ENCODE results near the gene CACNA1A. TPM values are rescaled to one million over a fixed set of nuclear protein-coding genes. Genes with fewer than 3 reads are reported as not detected.
A peak's percentile ranks its signal among the peaks of the same experiment; 100 is the strongest.
"Not testable (repeated sequence)": the region's sequence is repeated elsewhere in the genome, so short reads cannot be mapped to it uniquely, and the experiment has no call there.

The CACNA1A gene
- total RNA-seq = 0.72 TPM

DNA sequence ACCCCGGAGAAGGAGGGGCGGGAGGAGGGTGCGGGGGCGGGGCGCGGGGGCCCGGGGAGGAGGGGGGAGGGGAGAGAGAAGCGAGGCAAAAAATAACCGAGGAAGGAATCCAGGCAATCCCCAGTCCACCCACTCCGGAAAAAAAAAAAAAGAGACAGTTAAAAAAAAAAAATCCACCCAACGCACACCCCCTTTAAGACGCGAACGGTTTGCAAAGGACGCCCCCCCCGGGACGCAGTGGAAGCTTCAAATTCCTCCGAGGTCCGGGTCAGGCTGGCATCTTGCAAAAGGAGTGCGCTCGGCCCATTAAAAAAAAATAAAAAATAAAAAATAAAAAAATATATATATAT, at the start of gene CACNA1A:
Gene CACNA1A (minus strand): TSS at position 9 of the 350 bp plus-strand sequence. CDS start 255 bp downstream, outside the sequence.
- DNase-seq = peak; percentile 6

DNA sequence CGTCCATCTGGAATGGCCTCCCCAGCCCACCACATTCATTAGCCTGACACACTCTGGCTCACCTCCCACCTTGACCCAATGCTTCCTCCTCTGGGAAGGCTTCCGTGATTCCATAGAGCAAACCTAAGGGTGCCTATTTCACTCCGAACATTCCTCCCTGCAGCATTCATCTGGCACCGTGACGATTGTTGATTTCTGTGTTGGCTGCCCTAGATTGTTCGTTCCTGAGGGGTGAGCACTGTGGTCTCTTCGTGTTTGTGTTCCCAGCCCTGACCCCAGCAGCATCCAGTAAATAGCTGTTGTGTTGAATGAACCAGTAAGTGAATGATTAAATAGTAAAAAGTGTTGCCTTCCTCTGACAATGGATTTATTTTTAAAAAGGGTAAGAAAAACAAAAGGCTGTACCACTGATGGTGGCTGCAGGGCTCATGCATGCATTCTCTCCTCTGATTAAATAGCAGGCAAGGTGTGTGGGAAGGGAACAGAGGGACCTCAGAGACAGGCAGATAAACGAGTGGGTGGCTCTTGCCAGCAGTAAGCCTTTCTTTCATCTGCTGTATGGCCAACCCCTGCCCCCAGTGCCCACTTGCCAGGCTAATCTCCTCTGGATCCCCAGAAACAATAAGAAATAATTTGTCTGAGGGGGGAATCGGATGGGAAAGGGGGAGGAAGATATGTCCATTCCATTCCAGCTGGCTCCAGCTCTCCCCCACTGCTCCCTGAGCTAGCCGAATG, 48.4 kb upstream of the CACNA1A start:
- no peak for DNase-seq

DNA sequence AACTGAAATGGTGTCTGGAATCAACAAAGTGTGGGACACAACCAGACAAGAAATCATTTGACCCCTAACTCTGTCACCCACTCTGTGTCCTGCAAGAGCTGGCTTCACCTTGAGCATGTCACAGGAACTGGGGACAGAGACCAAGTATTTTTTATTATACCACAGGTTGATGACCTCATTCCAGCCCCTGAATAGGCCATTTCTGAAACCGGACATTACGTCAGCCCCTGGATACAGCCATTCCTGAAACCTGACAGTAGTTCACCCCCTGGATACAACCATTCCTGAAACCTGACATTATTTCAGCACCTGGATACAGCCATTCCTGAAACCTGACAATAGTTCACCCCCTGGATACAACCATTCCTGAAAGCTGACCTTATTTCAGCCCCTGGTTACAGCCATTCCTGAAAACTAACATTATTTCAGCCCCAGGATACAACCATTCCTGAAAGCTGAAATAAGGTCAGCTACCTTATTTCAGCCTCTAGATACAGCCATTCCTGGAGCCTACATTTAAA, 47.7 kb upstream of the CACNA1A start:
- no peak for DNase-seq

DNA sequence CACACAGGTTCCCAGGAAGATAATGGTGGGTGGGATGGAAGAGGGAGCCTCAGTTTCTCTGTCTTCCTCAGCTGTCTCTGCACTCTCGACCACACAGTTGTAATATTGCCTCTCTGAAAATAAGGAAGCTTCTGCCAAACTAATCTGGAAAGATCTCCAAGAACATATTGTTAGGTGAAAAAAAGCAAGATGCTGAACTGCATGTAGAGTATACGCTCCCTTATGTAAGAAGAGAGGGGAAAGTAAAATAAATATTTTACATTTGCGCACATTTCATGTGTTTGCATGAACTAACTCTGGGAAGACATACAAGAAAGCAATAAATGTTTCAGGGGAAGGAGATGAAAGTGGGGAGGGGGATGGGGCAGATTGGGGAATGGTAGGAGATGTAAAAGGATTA, 41.9 kb upstream of the CACNA1A start:
- DNase-seq = no peak

DNA sequence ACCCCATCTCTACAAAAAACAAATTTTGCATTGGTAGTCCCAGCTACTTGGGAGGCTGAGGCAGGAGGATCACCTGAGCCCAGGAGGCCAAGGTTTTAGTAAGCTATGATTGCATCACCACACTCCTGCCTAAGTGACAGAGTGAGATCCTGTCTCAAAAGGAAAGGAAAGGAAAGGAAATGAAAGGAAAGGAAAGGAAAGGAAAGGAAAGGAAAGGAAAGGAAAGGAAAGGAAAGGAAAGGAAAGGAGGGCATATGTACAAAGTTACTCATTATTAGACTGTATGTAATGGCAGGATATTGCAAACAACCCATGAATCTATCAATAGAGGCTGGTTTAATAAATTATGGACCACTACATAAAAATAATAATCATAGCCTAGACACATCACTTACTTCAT, 40.8 kb upstream of the CACNA1A start:
- DNase-seq = no peak

DNA sequence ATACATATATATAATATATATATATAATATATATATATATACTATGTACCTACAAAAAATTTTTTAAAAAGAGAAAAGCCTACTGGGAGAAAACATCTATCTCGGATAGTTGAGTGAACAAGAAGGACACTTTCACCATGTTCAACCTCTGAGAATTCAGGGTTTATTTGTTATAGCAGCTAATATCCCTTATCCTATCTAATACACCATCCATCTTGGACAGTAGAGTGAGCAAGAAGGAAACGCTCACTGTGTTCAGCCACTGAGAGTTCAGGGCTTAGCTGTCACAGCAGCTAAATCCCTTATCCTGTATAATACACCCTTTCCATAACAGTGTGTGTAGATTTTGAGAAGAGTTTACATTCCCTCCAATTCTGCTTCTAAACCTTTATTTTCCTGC, 38.1 kb upstream of the CACNA1A start:
- no peak for DNase-seq

DNA sequence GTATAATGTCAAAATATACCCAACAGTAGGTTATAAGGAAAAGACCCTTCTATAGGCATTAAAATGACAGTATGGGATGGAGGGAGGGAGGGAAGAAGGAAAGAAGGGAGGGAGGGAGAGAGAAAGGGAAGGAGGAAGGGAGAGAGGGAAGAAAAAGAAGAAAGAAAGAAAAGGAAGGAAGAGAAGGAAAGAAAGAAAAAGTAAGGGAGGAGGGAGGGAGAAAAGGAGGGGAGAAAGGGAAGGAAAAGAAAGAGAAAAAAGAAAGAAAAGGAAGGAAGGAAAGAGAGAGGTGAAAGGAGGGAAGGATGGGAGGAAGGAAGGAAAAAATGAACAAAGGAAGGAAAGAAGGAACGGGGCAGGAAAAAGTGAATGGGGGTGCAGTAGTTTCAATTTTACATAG, 35.3 kb upstream of the CACNA1A start:
- no peak for DNase-seq

DNA sequence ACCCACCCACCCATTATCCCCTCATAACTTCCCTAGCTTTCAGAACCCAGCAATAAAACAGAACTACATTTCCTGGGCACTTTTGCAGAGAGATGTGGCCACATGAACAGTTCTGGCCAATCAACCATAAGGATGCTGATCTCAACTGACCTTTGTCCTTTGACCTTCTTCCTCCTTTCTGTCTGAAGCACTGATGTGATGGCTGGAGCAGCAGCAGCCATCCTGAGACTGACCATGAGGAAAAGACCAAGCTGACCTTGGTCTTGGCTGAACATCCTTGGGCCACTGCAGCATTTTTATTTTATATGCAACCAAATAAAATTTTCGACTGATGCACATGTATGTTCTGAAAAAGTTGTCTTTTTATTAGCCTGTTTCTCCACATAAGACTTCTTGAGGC, 33.1 kb upstream of the CACNA1A start:
- DNase-seq = no peak

DNA sequence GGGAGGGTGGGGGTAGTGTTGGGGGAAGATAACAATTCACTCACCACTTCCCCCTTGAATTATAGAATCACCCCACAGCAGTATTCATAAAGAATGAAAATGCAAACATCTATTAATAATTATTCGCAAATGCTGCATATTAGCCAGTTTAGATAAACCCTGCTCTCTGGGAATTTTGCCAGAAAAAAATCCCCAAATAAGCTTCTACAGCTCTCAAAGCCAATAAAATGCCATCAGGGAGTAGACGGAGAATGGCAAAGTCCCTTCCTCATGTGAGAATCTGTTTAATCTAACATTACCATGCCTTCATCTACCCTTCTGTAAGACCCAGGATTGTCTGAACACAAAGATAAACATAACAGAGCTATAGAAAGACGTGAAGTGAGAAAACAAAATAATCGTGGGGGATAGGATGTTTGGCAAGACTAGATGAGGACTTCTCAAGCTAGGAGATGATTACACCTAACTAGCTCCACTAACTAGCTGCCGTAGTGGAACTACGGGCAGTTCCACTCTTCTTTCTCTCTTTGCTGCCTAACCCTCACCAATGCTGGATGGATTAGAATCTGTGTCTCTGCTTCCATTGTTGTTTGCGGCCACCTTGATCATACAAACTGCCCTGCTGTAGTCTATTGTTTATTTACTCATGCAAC, 32.4 kb upstream of the CACNA1A start:
- peak; percentile 40 for DNase-seq

DNA sequence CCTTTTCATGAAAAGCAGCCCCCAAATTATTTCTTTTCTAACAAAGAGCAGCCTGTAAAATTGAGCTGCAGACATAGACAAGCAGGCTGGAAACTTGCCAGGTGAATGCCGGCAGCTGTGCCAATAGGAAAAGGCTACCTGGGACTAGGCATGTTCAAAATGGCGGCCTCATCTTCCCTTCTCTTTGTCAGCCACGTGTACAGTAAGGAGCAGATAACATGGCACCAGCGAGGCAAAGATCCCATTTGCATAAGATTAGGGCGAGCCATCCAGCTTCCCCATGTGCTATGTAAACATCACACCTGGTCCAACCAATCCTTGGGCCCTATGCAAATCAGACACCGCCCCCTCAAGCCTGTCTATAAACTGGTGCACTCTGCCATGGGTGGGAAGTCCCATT, 31.2 kb upstream of the CACNA1A start:
- no peak for DNase-seq

DNA sequence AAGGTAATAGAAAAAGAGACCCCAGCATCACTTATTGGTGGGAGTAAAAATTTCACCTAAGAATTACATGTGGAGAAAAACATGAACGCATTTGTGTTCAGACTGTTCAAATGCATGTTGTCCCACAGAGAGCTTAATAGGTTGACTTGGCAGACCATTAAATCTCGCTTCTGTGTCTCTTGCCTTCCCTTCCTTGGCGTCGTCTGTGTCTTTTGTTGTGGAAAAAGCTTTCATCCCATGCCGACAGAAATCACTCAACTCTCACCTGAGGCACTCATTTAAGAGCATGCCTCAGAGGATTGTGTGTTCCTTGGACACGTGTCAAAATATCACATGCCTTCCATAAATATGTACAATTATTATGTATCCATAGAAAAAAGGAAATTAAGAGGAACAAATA, 24.4 kb upstream of the CACNA1A start:
- DNase-seq = no peak

DNA sequence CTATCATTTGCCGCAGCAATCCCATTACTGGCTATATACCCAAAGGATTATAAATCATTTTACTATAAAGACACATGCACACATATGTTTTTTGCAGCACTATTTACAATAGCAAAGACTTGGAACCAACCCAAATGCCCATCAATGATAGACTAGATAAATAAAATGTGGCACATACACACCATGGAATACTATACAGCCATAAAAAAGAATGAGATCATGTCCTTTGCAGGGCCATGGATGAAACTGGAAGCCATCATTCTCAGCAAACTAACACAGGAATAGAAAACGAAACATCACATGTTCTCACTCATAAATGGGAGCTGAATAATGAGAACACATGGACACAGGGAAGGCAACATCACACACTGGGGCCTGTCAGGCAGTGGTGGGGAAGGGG, 23.4 kb upstream of the CACNA1A start:
- not testable (repeated sequence) for DNase-seq

DNA sequence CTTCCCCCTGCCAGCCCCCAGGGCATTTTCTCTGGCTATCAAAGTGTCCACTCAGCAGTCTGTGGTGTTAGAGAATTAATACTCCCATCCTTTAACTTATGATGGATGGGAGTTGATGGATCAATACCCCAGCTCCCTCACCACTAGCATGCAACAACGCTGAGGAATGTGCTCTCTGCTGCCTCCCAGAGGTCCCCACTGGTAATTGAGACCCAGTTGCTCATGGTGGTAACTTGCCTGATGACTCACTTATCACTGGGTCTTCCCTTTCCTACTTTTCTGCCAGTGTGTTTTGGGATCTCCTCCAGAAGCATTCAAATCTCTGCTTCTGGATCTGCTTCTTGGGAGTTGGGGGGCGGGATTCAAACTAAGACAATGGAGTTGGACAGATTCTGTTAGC, 20.3 kb upstream of the CACNA1A start:
- DNase-seq = no peak

DNA sequence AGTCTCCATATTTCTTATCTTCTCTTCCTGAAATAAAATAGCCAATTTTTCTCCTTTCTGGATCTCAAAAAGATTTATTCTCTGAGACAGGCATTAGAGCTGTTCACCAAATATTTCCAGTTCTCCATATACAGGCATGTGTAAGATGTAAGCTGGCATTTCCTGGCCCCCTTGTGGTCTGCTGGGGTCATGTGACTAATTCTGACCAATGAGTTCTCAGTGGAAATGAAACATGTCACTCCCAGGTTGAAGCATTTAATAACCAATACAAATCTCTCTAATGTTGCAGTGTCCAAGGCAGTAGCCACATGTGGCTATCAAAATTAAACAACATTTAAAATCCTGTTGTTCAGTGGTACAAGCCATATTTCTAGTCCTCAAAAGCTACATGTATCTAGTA, 14.8 kb upstream of the CACNA1A start:
- no peak for DNase-seq

DNA sequence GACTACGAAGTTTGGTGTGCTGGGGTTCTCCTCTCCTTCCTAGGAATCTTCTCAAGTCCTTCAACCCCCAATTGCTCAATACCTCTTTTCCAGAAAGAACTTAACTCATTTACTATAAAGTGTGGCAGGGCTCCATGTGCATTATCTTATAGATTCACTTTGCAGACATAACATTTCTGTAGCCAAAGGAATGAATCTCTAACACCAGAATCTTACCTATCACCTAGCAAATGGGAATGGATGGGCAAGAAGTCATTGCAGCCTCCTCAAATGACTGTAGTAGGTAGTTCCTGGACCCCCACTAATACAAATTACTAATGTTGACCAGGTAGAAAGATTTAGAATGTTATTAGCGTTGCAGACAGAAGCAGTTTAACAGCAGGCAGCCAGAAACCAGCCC, 5.7 kb upstream of the CACNA1A start:
- no peak for DNase-seq

DNA sequence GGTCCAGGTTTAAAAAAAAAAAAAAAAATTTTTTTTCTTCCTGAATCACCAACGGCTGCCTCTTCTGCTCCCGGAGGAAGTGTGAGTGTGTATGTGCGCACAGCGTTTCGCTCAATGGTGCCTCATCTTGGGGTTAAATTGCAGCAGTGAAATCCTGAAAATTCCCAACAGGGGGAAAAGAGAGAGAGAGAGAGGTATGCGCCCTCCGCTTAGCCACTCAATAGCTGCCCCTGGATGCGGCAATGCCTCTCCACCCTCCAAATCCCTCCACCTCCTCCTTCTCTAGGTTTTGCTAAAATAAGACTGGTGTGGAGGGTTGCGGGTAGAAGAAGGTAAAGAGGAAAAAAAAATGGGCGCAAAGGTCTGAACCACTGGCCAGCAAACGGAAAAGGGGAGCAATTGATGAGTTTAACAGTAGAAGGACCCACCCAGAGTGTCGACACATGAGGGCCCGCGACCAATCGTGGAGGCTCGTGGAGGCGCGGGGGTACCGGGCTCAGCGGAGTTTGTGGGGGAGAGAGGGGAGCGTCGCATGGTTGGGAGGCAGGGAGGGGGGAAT, 853 bp upstream of the CACNA1A start:
- no peak for DNase-seq

DNA sequence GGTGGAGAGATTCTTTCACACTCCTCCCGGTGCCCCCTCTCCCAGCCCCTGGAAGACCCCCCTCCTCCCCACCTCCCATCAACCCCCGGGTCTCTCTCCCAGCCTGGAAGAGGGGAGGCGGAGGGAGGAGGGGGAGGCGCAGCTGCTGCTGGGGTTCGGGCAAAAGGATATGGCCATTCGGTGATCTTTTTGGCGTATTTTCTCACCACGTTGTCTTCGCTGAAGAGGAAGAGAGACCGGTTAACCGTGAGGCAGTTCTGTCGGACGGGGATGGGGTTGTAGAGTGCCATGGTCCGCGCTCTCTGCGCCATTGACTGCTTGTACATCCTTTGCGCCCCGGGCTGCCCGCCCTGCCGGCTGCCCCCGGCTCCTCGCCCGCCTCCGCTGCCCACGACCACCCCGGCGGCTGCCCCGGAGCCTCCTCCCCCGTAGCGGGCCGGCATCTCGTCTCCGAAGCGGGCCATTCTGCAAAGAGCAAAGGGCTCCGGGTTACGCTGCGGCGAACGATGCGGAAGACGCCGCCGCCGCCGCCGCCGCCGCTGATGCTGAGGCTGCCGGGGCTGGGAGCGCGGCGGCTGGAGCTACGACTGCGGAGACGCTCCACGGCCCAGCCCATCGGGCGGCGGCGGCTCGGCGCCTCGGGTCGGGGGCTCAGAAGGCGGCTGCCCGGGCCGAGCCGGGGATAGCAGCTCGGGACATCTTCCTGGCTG, 363 bp downstream of the CACNA1A start:
- peak; percentile 5 for DNase-seq

DNA sequence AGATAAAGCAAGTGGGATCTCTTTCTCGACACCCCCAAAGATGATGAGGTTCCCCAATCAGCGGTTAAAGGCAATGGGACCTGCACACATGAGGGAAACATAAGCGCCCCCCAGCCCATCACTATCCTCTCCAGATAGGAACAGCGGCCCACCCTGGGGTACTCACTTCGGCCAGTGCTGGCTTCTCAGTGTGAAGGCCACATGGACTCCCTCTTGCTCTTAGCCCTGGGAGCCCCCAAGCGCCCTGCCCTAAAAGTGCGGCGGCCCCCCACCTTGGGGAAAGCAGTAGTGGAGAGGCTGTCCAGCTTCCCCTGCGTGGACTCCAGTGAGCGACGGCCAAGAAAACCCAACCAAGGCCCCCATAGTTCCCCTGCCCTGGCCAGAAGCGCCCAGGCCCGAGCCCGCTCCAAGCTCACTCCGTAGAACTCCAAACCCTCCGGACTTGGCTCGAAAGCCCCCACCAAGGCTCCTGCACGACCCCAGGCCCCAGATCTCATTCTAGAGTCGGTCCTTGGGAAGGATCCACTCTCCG, 1.0 kb downstream of the CACNA1A start:
- DNase-seq = no peak

DNA sequence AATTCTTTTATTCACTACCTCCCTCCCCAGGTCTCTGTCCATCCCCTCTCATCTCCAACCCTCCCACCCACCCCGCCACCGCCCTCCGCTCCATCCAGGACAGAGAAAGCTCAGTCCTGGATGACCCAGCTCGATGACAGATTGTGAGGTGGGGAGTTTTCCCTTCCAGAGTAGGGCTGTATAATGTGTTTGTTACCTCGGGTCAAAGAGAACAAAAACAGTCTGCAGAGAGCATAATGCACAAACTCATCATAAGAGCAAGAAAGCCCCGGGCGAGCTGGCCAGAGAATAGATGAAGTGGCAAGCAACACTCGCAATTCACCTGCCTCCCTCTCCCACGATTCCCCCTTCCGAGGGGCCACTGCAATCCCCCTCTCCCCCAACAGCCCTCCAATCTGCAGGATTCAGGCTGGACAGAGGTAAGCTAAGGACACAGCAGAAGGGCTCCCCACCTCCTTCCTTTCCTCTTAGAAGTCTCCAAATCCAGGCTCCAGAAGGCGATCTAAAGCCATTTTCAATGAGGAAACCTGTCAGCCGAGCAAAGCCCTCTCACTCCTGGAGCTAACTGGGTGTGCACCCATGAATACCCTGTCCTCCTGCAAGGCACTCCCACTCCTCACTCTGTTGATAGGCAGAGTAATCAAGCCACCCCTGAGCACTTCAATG, 2.6 kb downstream of the CACNA1A start:
- no peak for DNase-seq

DNA sequence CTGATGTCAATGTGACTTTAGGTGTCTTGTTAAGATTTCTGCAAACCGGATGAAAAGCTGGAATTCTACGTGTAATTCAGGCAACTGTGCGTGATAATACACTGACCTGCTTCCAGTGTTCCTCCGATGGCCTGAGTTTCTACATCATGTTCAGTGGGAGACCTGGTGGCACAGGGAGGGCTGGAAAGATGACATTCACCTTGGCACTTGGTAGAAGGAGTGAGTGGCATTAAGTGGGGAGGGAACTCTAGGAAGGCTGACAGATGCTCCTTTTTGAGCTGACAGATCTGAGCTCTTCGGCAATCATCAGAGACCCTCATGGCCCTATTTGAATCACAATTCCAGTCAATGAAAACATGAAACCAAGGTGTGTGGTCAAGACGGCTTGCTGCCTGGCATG, 4.0 kb downstream of the CACNA1A start:
- no peak for DNase-seq

DNA sequence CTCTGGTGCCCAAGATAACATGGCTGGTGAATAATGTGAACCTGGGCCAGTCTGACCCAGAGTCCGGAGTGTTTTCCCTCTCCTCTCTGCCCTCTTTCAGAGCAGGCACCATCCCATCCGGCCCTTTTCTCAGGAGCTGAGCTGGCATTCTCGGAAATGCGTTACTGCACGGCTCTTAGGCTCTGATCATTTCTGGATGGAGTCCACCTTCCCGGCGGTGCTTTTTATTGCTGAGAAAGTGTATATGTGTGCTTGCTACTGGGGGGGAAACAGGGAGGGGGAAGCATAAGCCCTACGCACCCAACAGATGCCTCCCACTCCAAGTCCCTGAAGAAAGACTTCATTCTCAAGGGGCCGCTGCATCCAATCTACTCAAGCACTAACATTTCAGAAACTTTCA, 6.6 kb downstream of the CACNA1A start:
- no peak for DNase-seq
